OCI-LY7 (cell line): ENCODE measurements around the gene JAML. TPM values are rescaled to one million over a fixed set of nuclear protein-coding genes. Genes with fewer than 3 reads are reported as not detected.

Experiments used
- BruUV-seq: library from RNA; stranded (reverse); fragments of 400-500 nt; replicated peaks from 2 replicates; lab custom pipeline; 2021; lab: Mats Ljungman, UMichigan
- CTCF ChIA-PET: fragments of 300-600 bp; sonication (Branson Sonifier 250); formaldehyde crosslinking; loops from one replicate; lab custom pipeline; 2022; ENCODE audit warnings: antibody characterized with exemption; ENCODE audit not compliant: unreplicated experiment; lab: Charles Lee
- POLR2A ChIA-PET: fragments of 300-600 bp; sonication (Branson Sonifier 250); formaldehyde crosslinking; loops from one replicate; lab custom pipeline; 2022; ENCODE audit warnings: antibody characterized with exemption; lab: Charles Lee
- DNase-seq: peaks from one replicate; pipeline ENCODE4 v3.0.0-alpha.2; 2015; ENCODE audit warnings: low spot score
- H2AFZ ChIP-seq: fragments of 200-600 bp; sonication (generic), shearing (Covaris generic); 2 replicates; pipeline ENCODE4 v1.6.1; 2014; ENCODE audit warnings: mild to moderate bottlenecking, antibody characterized with exemption, low read length, moderate library complexity
- H3K27ac ChIP-seq: fragments of 200-600 bp; sonication (generic); 2 replicates; pipeline ENCODE4 v1.5.1; 2014; ENCODE audit warnings: mixed run types, low read depth, mild to moderate bottlenecking, moderate library complexity, low read length, inconsistent platforms; ENCODE audit not compliant: poor library complexity, severe bottlenecking
- H3K36me3 ChIP-seq: fragments of 200-600 bp; sonication (generic); 2 replicates; pipeline ENCODE4 v1.6.1; 2014; ENCODE audit warnings: mild to moderate bottlenecking, antibody characterized with exemption, low read length, moderate library complexity, mixed read lengths; ENCODE audit not compliant: insufficient read depth
- H3K4me1 ChIP-seq: fragments of 200-600 bp; sonication (generic); 2 replicates; pipeline ENCODE4 v1.5.1; 2014; ENCODE audit warnings: mild to moderate bottlenecking, low read length; ENCODE audit not compliant: insufficient read depth, poor library complexity, severe bottlenecking
- H3K4me2 ChIP-seq: fragments of 200-600 bp; sonication (generic); 2 replicates; pipeline ENCODE4 v1.6.1; 2014; ENCODE audit warnings: mild to moderate bottlenecking, low read length
- H3K4me3 ChIP-seq: fragments of 200-600 bp; sonication (generic); 2 replicates; pipeline ENCODE4 v1.5.1; 2014; ENCODE audit warnings: mild to moderate bottlenecking, low read depth, low read length; ENCODE audit not compliant: poor library complexity, severe bottlenecking
- H3K79me2 ChIP-seq: fragments of 200-600 bp; sonication (generic); 2 replicates; pipeline ENCODE4 v1.6.1; 2016; ENCODE audit warnings: low read depth, mild to moderate bottlenecking, low read length, moderate library complexity, mixed read lengths; ENCODE audit not compliant: insufficient read depth
- H3K9me2 ChIP-seq: fragments of 200-600 bp; sonication (generic); 2 replicates; pipeline ENCODE4 v1.6.1; 2016; ENCODE audit warnings: mild to moderate bottlenecking, low read length, mixed read lengths; ENCODE audit not compliant: insufficient read depth
- H3K9me3 ChIP-seq: fragments of 200-600 bp; sonication (generic); 2 replicates; pipeline ENCODE4 v1.6.1; 2014; ENCODE audit warnings: mild to moderate bottlenecking, mixed run types, low read length, mixed read lengths
- H4K20me1 ChIP-seq: fragments of 200-600 bp; sonication (generic); 2 replicates; pipeline ENCODE4 v1.6.1; 2014; ENCODE audit warnings: mild to moderate bottlenecking, antibody characterized with exemption, low read length, moderate library complexity, mixed read lengths; ENCODE audit not compliant: insufficient read depth
- CTCF ChIP-seq: fragments of 200-600 bp; sonication (generic); conservative IDR thresholded peaks from 2 replicates; pipeline ENCODE4 v1.5.1; 2014; ENCODE audit warnings: mild to moderate bottlenecking, antibody characterized with exemption, low read length, moderate library complexity, mixed read lengths
- EZH2phosphoT487 ChIP-seq: fragments of 200-600 bp; sonication (generic); IDR thresholded peaks from 2 replicates; pipeline ENCODE4 v1.6.1; 2018; ENCODE audit warnings: low read depth, borderline replicate concordance, mild to moderate bottlenecking, mixed run types, antibody characterized with exemption, low read length, moderate library complexity, mixed read lengths
- intact Hi-C: fragments of 100-400 bp; cut with micrococcal nuclease; formaldehyde crosslinking; loops from one replicate; pipeline ENCODE4 v1.10.0; 2022; ENCODE audit not compliant: unreplicated experiment
- small RNA-seq: library from RNA; depleted of rRNA; stranded (forward); fragments of <200 nt; gene quantifications from one replicate; pipeline ENCODE3, GENCODE V24; 2014
- total RNA-seq, 2 experiments: library from RNA; depleted of rRNA in 1 of 2; stranded (reverse); fragments of >200 nt in 1 of 2; shearing (Covaris generic) in 1 of 2; gene quantifications; 2 replicates each; pipeline ENCODE4 v1.2.3, GENCODE V29; 2014 to 2022

Gene JAML
- total RNA-seq, 2 experiments from 2014 or later: 0.63 to 0.73 TPM

- no peak overlapping the region for H3K27ac ChIP-seq
- no peaks in the 10 kb centered on the region for H3K9me2 ChIP-seq
- H3K4me2 ChIP-seq: peak overlapping the region; percentile 59
- BruUV-seq: no TSS peak
- ChIA-PET CTCF (no interaction called here), POLR2A (no interaction called here)
- H3K4me1 ChIP-seq: no peaks in the 10 kb centered on the region
- no peaks in the 10 kb centered on the region for H3K79me2 ChIP-seq
- peak overlapping the region; percentile 37 for H2AFZ ChIP-seq
- H3K4me3 ChIP-seq: peak overlapping the region; percentile 63
- TF ChIP-seq CTCF: peak; percentile 86
- no peak for TF ChIP-seq EZH2phosphoT487
- peak; percentile 84 for DNase-seq
- H3K9me3 ChIP-seq: no peaks in the 10 kb centered on the region
- H4K20me1 ChIP-seq: no peaks in the 10 kb centered on the region
- no peaks in the 10 kb centered on the region for H3K36me3 ChIP-seq
- intact Hi-C loops: loop anchor here (1.0 to 5.0 kb wide), 4 partner anchors 26 to 472 kb away; no protein-coding TSS in a partner anchor
These were observed 79.3 kb downstream of the JAML start for GRCh38 chr11:118145285-118146227.

GRCh38 chr11:118144301-118145268 lies 80.2 kb downstream of the JAML start:
- TF ChIP-seq CTCF (no peak), EZH2phosphoT487 (no peak)
- BruUV-seq: no TSS peak
- no peaks in the 10 kb centered on the region for H3K4me1 ChIP-seq
- no peaks in the 10 kb centered on the region for H3K9me3 ChIP-seq
- no peak overlapping the region for H3K4me2 ChIP-seq
- no peak overlapping the region for H2AFZ ChIP-seq
- ChIA-PET CTCF (interaction anchor here (0.6 kb wide), 1 partner anchor 225 kb away, joined by 3 read pairs; no protein-coding TSS in a partner anchor), POLR2A (no interaction called here)
- no peaks in the 10 kb centered on the region for H3K36me3 ChIP-seq
- H3K4me3 ChIP-seq: no peak overlapping the region
- no peak overlapping the region for H3K27ac ChIP-seq
- H3K79me2 ChIP-seq: no peaks in the 10 kb centered on the region
- DNase-seq: no peak
- no peaks in the 10 kb centered on the region for H3K9me2 ChIP-seq
- intact Hi-C loops: loop anchor here (1.0 to 5.0 kb wide), 4 partner anchors 27 to 473 kb away; no protein-coding TSS in a partner anchor
- H4K20me1 ChIP-seq: no peaks in the 10 kb centered on the region

Small RNA genes lying within 50 kb of the gene (small RNA-seq; reads per million reads assigned to genes)
- not detected for gene HSPE1P18

Other genes with a start within 250 kb of the JAML start
- gene IL10RA, start 238.6 kb downstream of the JAML start, total RNA-seq (2014; rRNA removed; shearing (Covaris generic)): 8.2 and 15.7 TPM in 2 replicates
- gene IL10RA, start 238.6 kb downstream of the JAML start, total RNA-seq (2022): 18.3 and 25.2 TPM in 2 replicates
- gene TMPRSS4, start 147.9 kb downstream of the JAML start, total RNA-seq (2014; rRNA removed; shearing (Covaris generic)): 0.03 TPM in 1 of 2 replicates, not detected in the other
- gene TMPRSS4, start 147.9 kb downstream of the JAML start, total RNA-seq (2022): not detected in 2 replicates
- gene SMIM35, start 138.0 kb downstream of the JAML start, total RNA-seq (2014; rRNA removed; shearing (Covaris generic)): 0.06 and 0.08 TPM in 2 replicates
- 0.67 and 0.90 TPM in 2 replicates for gene SMIM35, start 138.0 kb downstream of the JAML start, total RNA-seq (2022)
- not detected in 2 replicates for gene SCN4B, start 72.2 kb downstream of the JAML start, total RNA-seq (2014; rRNA removed; shearing (Covaris generic))
- not detected in 2 replicates for gene SCN4B, start 72.2 kb downstream of the JAML start, total RNA-seq (2022)
- 0.06 TPM in 1 of 2 replicates, not detected in the other for gene SCN2B, start 48.4 kb downstream of the JAML start, total RNA-seq (2014; rRNA removed; shearing (Covaris generic))
- gene SCN2B, start 48.4 kb downstream of the JAML start, total RNA-seq (2022): 0.10 TPM in 1 of 2 replicates, not detected in the other
- 1.9 and 2.2 TPM in 2 replicates for gene MPZL3, start 27.4 kb upstream of the JAML start, total RNA-seq (2014; rRNA removed; shearing (Covaris generic))
- 5.8 and 6.9 TPM in 2 replicates for gene MPZL3, start 27.4 kb upstream of the JAML start, total RNA-seq (2022)
- gene MPZL2, start 39.3 kb upstream of the JAML start, total RNA-seq (2014; rRNA removed; shearing (Covaris generic)): not detected in 2 replicates
- gene MPZL2, start 39.3 kb upstream of the JAML start, total RNA-seq (2022): not detected in 2 replicates
- gene CD3E, start 79.7 kb upstream of the JAML start, total RNA-seq (2014; rRNA removed; shearing (Covaris generic)): not detected in 2 replicates
- gene CD3E, start 79.7 kb upstream of the JAML start, total RNA-seq (2022): 1.7 and 2.0 TPM in 2 replicates
- gene CD3D, start 117.7 kb upstream of the JAML start, total RNA-seq (2014; rRNA removed; shearing (Covaris generic)): not detected in 2 replicates
- gene CD3D, start 117.7 kb upstream of the JAML start, total RNA-seq (2022): not detected in 2 replicates
- not detected in 2 replicates for gene CD3G, start 119.3 kb upstream of the JAML start, total RNA-seq (2014; rRNA removed; shearing (Covaris generic))
- gene CD3G, start 119.3 kb upstream of the JAML start, total RNA-seq (2022): not detected in 2 replicates
- gene UBE4A, start 134.6 kb upstream of the JAML start, total RNA-seq (2014; rRNA removed; shearing (Covaris generic)): 24.1 and 28.0 TPM in 2 replicates
- 37.7 and 38.4 TPM in 2 replicates for gene UBE4A, start 134.6 kb upstream of the JAML start, total RNA-seq (2022)
- gene ATP5MG, start 176.6 kb upstream of the JAML start, total RNA-seq (2014; rRNA removed; shearing (Covaris generic)): 212 and 222 TPM in 2 replicates
- gene ATP5MG, start 176.6 kb upstream of the JAML start, total RNA-seq (2022): 266 and 294 TPM in 2 replicates
- 55.8 and 58.8 TPM in 2 replicates for gene KMT2A, start 211.5 kb upstream of the JAML start, total RNA-seq (2014; rRNA removed; shearing (Covaris generic))
- 90.0 and 96.4 TPM in 2 replicates for gene KMT2A, start 211.5 kb upstream of the JAML start, total RNA-seq (2022)